NB4 (cell line): ENCODE data around the gene INF2.

Source experiments
- DNase-seq: peaks from one replicate; pipeline ENCODE4 v3.0.0; 2010; ENCODE audit warnings: low read depth
- H3K4me3 ChIP-seq: one replicate; pipeline ENCODE4 v1.5.1; 2011; ENCODE audit warnings: mild to moderate bottlenecking, low read depth, low read length, moderate library complexity
- MYC ChIP-seq: IDR thresholded peaks from 2 replicates; pipeline ENCODE4 v1.6.1; 2011; ENCODE audit warnings: low read depth, low read length
- POLR2A ChIP-seq: IDR thresholded peaks from 2 replicates; pipeline ENCODE4 v1.6.1; 2011; ENCODE audit warnings: mild to moderate bottlenecking; ENCODE audit not compliant: insufficient read length; ENCODE audit errors: extremely low read depth
- TF ChIP-seq, protein P1 (sequence below): IDR thresholded peaks from one replicate; pipeline ENCODE4 v1.5.1; 2012; ENCODE audit warnings: low read depth, low read length
- TF ChIP-seq, protein P2 (sequence below): IDR thresholded peaks from 2 replicates; pipeline ENCODE4 v1.6.1; 2011; ENCODE audit warnings: low read depth, low read length

The INF2 gene

DNA sequence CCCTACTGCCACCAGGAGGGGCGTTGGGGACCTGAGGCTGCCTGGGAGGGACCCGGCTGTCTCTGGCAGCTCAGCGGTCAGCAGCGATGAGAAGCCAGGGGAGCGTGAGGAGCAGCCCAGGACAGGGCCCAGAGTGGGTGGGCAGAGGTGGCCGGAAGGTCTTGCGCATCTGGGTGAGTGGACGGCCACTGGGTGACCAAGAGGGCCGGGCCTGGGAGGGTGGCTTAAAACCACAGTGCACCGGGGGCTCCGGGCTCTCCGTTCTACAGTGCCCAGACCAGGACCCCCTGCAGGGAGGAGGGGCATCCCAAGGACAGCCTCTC is 10.0 kb downstream of the INF2 start:
- TF ChIP-seq MYC (no peak), POLR2A (no peak)
- TF ChIP-seq, protein P1, sequence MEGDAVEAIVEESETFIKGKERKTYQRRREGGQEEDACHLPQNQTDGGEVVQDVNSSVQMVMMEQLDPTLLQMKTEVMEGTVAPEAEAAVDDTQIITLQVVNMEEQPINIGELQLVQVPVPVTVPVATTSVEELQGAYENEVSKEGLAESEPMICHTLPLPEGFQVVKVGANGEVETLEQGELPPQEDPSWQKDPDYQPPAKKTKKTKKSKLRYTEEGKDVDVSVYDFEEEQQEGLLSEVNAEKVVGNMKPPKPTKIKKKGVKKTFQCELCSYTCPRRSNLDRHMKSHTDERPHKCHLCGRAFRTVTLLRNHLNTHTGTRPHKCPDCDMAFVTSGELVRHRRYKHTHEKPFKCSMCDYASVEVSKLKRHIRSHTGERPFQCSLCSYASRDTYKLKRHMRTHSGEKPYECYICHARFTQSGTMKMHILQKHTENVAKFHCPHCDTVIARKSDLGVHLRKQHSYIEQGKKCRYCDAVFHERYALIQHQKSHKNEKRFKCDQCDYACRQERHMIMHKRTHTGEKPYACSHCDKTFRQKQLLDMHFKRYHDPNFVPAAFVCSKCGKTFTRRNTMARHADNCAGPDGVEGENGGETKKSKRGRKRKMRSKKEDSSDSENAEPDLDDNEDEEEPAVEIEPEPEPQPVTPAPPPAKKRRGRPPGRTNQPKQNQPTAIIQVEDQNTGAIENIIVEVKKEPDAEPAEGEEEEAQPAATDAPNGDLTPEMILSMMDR, result no peak
- TF ChIP-seq, protein P2, sequence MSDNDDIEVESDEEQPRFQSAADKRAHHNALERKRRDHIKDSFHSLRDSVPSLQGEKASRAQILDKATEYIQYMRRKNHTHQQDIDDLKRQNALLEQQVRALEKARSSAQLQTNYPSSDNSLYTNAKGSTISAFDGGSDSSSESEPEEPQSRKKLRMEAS, result no peak
- no peak for DNase-seq

DNA sequence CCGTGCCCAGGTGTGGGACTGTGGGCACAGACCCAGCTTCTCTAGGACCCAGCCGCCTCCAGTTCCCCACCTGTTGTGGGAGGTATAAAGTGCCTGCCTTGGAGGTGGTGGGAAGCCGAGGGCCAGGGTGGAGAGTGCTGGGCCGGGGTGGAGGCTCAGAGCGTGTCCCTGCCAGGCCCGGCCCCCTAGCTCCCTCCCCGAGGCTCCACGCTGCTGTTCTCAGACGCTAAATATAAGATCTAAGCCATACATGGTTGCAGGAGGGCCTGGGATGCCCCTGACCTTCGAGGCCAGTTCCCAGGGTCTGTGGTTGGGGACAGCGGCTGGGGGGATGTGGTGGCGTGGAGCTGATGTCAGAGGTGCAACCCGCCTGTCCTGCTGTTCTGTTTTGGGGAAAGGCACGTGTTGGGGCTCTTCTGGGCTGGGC is 10.8 kb downstream of the INF2 start:
- DNase-seq, result no peak
- H3K4me3 ChIP-seq, result no peak overlapping the region
- TF ChIP-seq POLR2A, result no peak
- TF ChIP-seq MYC, result no peak
- TF ChIP-seq, protein P2, result no peak
- TF ChIP-seq, protein P1, result no peak

More for the DNA sequence above, 10.0 kb downstream of the INF2 start:
- no peak overlapping the region for H3K4me3 ChIP-seq

DNA sequence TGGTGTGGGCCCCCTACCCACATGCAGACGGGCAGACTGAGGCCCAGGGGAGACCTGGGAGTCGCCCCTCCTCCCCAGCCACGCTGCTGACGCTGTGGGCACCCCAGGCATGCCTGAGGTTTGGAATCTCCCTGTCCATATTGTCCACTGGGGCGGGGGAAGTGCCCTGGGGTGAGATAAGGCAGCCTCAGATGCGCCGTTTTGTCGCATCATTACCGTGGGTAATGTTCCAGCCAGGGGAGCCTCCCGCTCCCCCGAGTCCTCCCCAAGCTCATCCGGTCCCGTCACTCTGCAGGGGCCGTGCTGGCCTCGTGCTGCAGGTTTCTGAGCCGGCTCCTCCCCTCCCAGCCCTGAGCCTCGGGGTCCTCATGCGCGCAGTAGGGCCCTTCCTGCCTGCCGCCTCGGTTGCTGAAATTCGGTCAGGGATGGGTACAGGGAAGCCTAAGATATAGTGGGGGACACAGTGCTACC is 11.4 kb downstream of the INF2 start:
- no peak for DNase-seq
- TF ChIP-seq MYC (no peak), POLR2A (no peak)
- TF ChIP-seq, protein P2, result no peak
- TF ChIP-seq, protein P1, result no peak

DNA sequence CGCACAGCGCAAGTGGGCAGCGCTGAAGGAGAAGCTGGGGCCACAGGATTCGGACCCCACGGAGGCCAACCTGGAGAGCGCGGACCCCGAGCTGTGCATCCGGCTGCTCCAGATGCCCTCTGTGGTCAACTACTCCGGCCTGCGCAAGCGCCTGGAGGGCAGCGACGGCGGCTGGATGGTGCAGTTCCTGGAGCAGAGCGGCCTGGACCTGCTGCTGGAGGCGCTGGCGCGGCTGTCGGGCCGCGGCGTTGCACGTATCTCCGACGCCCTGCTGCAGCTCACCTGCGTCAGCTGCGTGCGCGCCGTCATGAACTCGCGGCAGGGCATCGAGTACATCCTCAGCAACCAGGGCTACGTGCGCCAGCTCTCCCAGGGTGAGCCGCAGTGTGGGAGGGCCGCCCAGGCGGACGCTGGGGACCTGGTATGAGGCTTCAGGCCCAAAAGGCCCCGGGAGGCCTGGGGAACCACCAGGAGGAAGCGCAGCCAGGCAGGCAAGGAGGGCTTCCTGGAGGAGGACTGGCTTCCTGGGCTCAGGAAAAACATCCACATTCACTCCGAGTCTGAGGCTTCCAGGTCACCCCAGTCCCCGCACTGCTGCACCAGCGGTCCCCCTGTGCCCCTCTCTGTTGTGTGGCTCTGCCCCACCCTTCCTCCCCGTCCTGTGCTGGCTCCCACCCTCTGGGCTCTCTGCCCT is 12.1 kb downstream of the INF2 start:
- no peak for DNase-seq
- H3K4me3 ChIP-seq, result no peak overlapping the region
- TF ChIP-seq, protein P2, result no peak
- TF ChIP-seq MYC (no peak), POLR2A (no peak)
- TF ChIP-seq, protein P1, result no peak

More for the DNA sequence above, 11.4 kb downstream of the INF2 start:
- no peak overlapping the region for H3K4me3 ChIP-seq

DNA sequence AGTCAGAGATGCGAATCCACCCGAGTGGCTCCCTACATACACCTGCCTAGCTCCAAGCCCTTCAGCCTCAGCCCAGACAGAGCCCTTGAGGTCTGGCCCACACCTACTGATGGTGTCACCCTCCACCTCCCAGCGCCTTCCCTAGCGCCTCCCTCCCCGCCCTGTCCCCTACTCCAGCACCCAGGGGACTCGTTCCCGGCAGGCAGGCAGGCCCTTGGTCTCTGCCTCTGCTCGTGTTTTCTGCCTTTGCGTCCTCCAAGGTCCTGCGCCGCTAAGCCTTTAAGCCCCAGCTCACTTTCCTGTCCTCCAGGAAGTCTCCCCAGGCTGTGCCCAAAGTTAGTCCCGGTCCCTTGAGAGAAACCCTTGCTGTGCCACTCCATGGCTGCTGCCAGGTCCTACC is 12.7 kb downstream of the INF2 start:
- H3K4me3 ChIP-seq, result no peak overlapping the region
- TF ChIP-seq, protein P2, result no peak
- TF ChIP-seq MYC (no peak), POLR2A (no peak)
- TF ChIP-seq, protein P1, result no peak
- DNase-seq, result no peak
